ENCODE measurements around the gene MRPL11.

- TF ChIP-seq, protein P1, sequence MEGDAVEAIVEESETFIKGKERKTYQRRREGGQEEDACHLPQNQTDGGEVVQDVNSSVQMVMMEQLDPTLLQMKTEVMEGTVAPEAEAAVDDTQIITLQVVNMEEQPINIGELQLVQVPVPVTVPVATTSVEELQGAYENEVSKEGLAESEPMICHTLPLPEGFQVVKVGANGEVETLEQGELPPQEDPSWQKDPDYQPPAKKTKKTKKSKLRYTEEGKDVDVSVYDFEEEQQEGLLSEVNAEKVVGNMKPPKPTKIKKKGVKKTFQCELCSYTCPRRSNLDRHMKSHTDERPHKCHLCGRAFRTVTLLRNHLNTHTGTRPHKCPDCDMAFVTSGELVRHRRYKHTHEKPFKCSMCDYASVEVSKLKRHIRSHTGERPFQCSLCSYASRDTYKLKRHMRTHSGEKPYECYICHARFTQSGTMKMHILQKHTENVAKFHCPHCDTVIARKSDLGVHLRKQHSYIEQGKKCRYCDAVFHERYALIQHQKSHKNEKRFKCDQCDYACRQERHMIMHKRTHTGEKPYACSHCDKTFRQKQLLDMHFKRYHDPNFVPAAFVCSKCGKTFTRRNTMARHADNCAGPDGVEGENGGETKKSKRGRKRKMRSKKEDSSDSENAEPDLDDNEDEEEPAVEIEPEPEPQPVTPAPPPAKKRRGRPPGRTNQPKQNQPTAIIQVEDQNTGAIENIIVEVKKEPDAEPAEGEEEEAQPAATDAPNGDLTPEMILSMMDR (IDR thresholded peaks at IDR 0.05) = no peak
- no peak for TF ChIP-seq POLR2A (IDR thresholded peaks at IDR 0.05)
Measured at GRCh38 chr11:66426314-66426713, 12.3 kb downstream of the MRPL11 start.
